ENCODE results near the gene SMOC1.

The SMOC1 gene

GRCh38 chr14:69879175-69880043, at the start of gene SMOC1:
Gene SMOC1 (plus strand): TSS chr14:69879416. CDS start chr14:69879679, 263 bp downstream.
- ATAC-seq = peak; percentile 36
- peak; percentile 49 for DNase-seq

GRCh38 chr14:69838881-69839416, 40.3 kb upstream of the SMOC1 start:
- no peak for ATAC-seq
- DNase-seq = no peak

GRCh38 chr14:69839661-69840060, 39.6 kb upstream of the SMOC1 start:
- ATAC-seq = no peak
- no peak for DNase-seq

GRCh38 chr14:69841656-69842055, 37.6 kb upstream of the SMOC1 start:
- no peak for ATAC-seq

GRCh38 chr14:69842686-69843420, 36.4 kb upstream of the SMOC1 start:
- DNase-seq (no peak), ATAC-seq (no peak)

More at GRCh38 chr14:69841656-69842055, 37.6 kb upstream of the SMOC1 start:
- no peak for DNase-seq

GRCh38 chr14:69844171-69844570, 35.0 kb upstream of the SMOC1 start:
- ATAC-seq (no peak), DNase-seq (no peak)

- DNase-seq = no peak
- ATAC-seq = no peak
These were observed 34.1 kb upstream of the SMOC1 start for GRCh38 chr14:69845050-69845581.

- no peak for DNase-seq
- no peak for ATAC-seq
These were observed 33.4 kb upstream of the SMOC1 start for GRCh38 chr14:69845787-69846186.

GRCh38 chr14:69848156-69848555, 31.1 kb upstream of the SMOC1 start:
- ATAC-seq = no peak
- no peak for DNase-seq

- ATAC-seq = no peak
- no peak for DNase-seq
These were observed 30.3 kb upstream of the SMOC1 start for GRCh38 chr14:69848903-69849391.

GRCh38 chr14:69850086-69850735, 29.0 kb upstream of the SMOC1 start:
- ATAC-seq (no peak), DNase-seq (no peak)

- DNase-seq (no peak), ATAC-seq (no peak)
These were observed 28.5 kb upstream of the SMOC1 start for GRCh38 chr14:69850736-69851112.

GRCh38 chr14:69852531-69853321, 26.5 kb upstream of the SMOC1 start:
- DNase-seq (no peak), ATAC-seq (no peak)

- DNase-seq (no peak), ATAC-seq (no peak)
These were observed 25.4 kb upstream of the SMOC1 start for GRCh38 chr14:69853774-69854173.

- ATAC-seq = no peak
- DNase-seq = no peak
These were observed 24.6 kb upstream of the SMOC1 start for GRCh38 chr14:69854598-69854997.

GRCh38 chr14:69855180-69855832, 23.9 kb upstream of the SMOC1 start:
- no peak for ATAC-seq
- DNase-seq = no peak

- DNase-seq = no peak
- ATAC-seq = no peak
These were observed 20.4 kb upstream of the SMOC1 start for GRCh38 chr14:69858801-69859200.

- DNase-seq = no peak
- ATAC-seq = no peak
These were observed 19.6 kb upstream of the SMOC1 start for GRCh38 chr14:69859591-69859990.

- ATAC-seq (no peak), DNase-seq (no peak)
These were observed 19.0 kb upstream of the SMOC1 start for GRCh38 chr14:69860221-69860620.

GRCh38 chr14:69861025-69861569, 18.1 kb upstream of the SMOC1 start:
- no peak for ATAC-seq

More at GRCh38 chr14:69861025-69861569, 18.1 kb upstream of the SMOC1 start:
- no peak for DNase-seq

All from stimulated activated naive CD8-positive, alpha-beta T cell treated with anti-CD3 and anti-CD28 coated beads, Interleukin-15, Interleukin-2, amounts not matched to agents 100 U/mL and 50 U/mL, for 24 hours (primary cell).